Endodermal cell (in vitro differentiated cells): ENCODE results near the gene SLC46A3. TPM values are rescaled to one million over a fixed set of nuclear protein-coding genes. Genes with fewer than 3 reads are reported as not detected.

Source experiments
- DNase-seq: peaks from one replicate; pipeline ENCODE4 v3.0.0-alpha.2; 2017
- H3K27ac ChIP-seq: 2 replicates; pipeline ENCODE4 v1.5.1; 2013; ENCODE audit warnings: mild to moderate bottlenecking, low read depth, low read length, moderate library complexity
- H3K27me3 ChIP-seq: 2 replicates; pipeline ENCODE4 v1.6.1; 2013; ENCODE audit warnings: mild to moderate bottlenecking, low read length, moderate library complexity; ENCODE audit not compliant: insufficient read depth, control insufficient read depth, poor library complexity, severe bottlenecking
- H3K36me3 ChIP-seq: 2 replicates; pipeline ENCODE4 v1.7.0; 2013; ENCODE audit warnings: mild to moderate bottlenecking, low read length, moderate library complexity; ENCODE audit not compliant: control insufficient read depth, insufficient read depth
- H3K4me1 ChIP-seq: one replicate; pipeline ENCODE4 v1.7.0; 2013; ENCODE audit warnings: low read length; ENCODE audit not compliant: control insufficient read depth, insufficient read depth
- H3K4me3 ChIP-seq: 2 replicates; pipeline ENCODE4 v1.5.1; 2013; ENCODE audit warnings: mild to moderate bottlenecking, low read length, moderate library complexity
- H3K9ac ChIP-seq: 2 replicates; pipeline ENCODE4 v1.6.1; 2013; ENCODE audit warnings: mild to moderate bottlenecking, low read length, moderate library complexity; ENCODE audit not compliant: poor library complexity, severe bottlenecking; ENCODE audit errors: extremely low read depth
- H3K9me3 ChIP-seq: 2 replicates; pipeline ENCODE4 v1.6.1; 2013; ENCODE audit warnings: mild to moderate bottlenecking, low read length, moderate library complexity; ENCODE audit not compliant: control insufficient read depth
- H3K27ac Mint-ChIP-seq: 2 replicates; pipeline ENCODE4 v1.8.0; 2020; ENCODE audit warnings: mixed read lengths
- H3K27me3 Mint-ChIP-seq: 2 replicates; pipeline ENCODE4 v1.8.0; 2021; ENCODE audit warnings: mild to moderate bottlenecking, mixed read lengths; ENCODE audit not compliant: insufficient read depth
- H3K36me3 Mint-ChIP-seq: 2 replicates; pipeline ENCODE4 v1.8.0; 2020; ENCODE audit warnings: low read depth, mixed read lengths
- H3K4me1 Mint-ChIP-seq: 2 replicates; pipeline ENCODE4 v1.8.0; 2020; ENCODE audit warnings: mixed read lengths
- H3K4me3 Mint-ChIP-seq: 2 replicates; pipeline ENCODE4 v1.8.0; 2020; ENCODE audit warnings: mild to moderate bottlenecking, moderate library complexity, mixed read lengths
- H3K9me3 Mint-ChIP-seq: 2 replicates; pipeline ENCODE4 v1.8.0; 2020; ENCODE audit warnings: mild to moderate bottlenecking, mixed read lengths
- CTCF ChIP-seq: fragments of 200-600 bp; sonication (generic); conservative IDR thresholded peaks from 2 replicates; pipeline ENCODE4 v1.5.0; 2021; ENCODE audit warnings: antibody characterized with exemption, mild to moderate bottlenecking
- WGBS, 2 experiments: methylation state at CpG; one replicate each; pipeline versions ENCODE4 v1.1.5 to v1.1.7; 2013; ENCODE audit warnings: missing lambda C conversion rate in 2 of 2, mixed read lengths in 1 of 2; ENCODE audit not compliant: insufficient coverage in 1 of 2, insufficient read length in 1 of 2; 5-methylcytosine and 5-hydroxymethylcytosine counted together
- total RNA-seq, 2 donors: library from RNA; stranded (reverse); fragmentation: NEBNext Ultra II Directional in 1 of 2; extraction: Animal tissue kit (Norgen Biotek cat#: 25700) in 1 of 2; gene quantifications; 2 replicates in 1 of 2; 3 replicates in 1 of 2; pipeline ENCODE4 v1.2.1, GENCODE V29; 2021

Gene SLC46A3
- total RNA-seq, 2 donors from 2014 or later, result 1.8 to 2.9 TPM

- no peak overlapping the region for H3K27ac ChIP-seq
- peaks cover 31% of the 10 kb centered on the region for H3K27me3 Mint-ChIP-seq
- no peak overlapping the region for H3K9ac ChIP-seq
- peak overlapping the region; percentile 93 for H3K4me3 ChIP-seq
- H3K4me1 Mint-ChIP-seq, result peaks cover 34% of the 10 kb centered on the region
- H3K9me3 Mint-ChIP-seq, result no peaks in the 10 kb centered on the region
- H3K4me3 Mint-ChIP-seq, result peak overlapping the region; percentile 71
- no peak for TF ChIP-seq CTCF
- no peaks in the 10 kb centered on the region for H3K9me3 ChIP-seq
- DNase-seq, result no peak
- WGBS, 2 experiments, result 43 to 81% methylated on average over 7 to 15 of the region's 15 CpGs
- H3K36me3 Mint-ChIP-seq, result no peaks in the 10 kb centered on the region
- no peaks in the 10 kb centered on the region for H3K36me3 ChIP-seq
- H3K4me1 ChIP-seq, result peaks cover 6% of the 10 kb centered on the region
- H3K27ac Mint-ChIP-seq, result peak overlapping the region; percentile 69
- H3K27me3 ChIP-seq, result no peaks in the 10 kb centered on the region
Observed at GRCh38 chr13:28719227-28720055, 671 bp upstream of the SLC46A3 start.

DNA sequence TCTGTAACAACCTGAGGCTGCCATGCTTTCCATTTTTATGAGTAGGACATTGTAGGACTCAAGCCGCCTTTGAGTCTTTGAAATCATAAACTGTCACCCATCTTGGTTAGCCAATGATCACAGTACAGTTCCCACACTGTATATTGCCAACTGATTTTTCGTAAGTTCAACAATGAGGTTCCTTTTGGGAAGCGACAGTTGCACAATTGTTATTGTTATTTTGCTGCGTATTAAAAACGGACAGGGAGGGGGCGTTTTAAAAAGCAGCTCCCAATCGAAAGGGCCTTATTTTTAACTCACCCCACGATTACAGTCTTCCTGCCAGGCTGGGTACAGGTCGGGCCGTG, 601 bp downstream of the SLC46A3 start:
- H3K4me3 ChIP-seq, result peak overlapping the region; percentile 93
- H3K36me3 ChIP-seq, result no peaks in the 10 kb centered on the region
- no peak for TF ChIP-seq CTCF
- no peaks in the 10 kb centered on the region for H3K36me3 Mint-ChIP-seq
- peak overlapping the region; percentile 58 for H3K9ac ChIP-seq
- DNase-seq, result no peak
- H3K4me1 Mint-ChIP-seq, result peaks cover 34% of the 10 kb centered on the region
- WGBS, 2 experiments, result 24% methylated on average over 7 to 10 of the region's 10 CpGs
- H3K4me3 Mint-ChIP-seq, result peak overlapping the region; percentile 71
- H3K9me3 Mint-ChIP-seq, result no peaks in the 10 kb centered on the region
- no peaks in the 10 kb centered on the region for H3K9me3 ChIP-seq
- peaks cover 31% of the 10 kb centered on the region for H3K27me3 Mint-ChIP-seq
- H3K27me3 ChIP-seq, result no peaks in the 10 kb centered on the region
- H3K27ac Mint-ChIP-seq, result no peak overlapping the region
- no peak overlapping the region for H3K27ac ChIP-seq
- H3K4me1 ChIP-seq, result peaks cover 6% of the 10 kb centered on the region

GRCh38 chr13:28717170-28717569, 1.6 kb downstream of the SLC46A3 start:
- H3K27me3 ChIP-seq, result no peaks in the 10 kb centered on the region
- H3K4me3 ChIP-seq, result peak overlapping the region; percentile 93
- H3K27ac ChIP-seq, result no peak overlapping the region
- Mint-ChIP-seq H3K4me3 (peak overlapping the region; percentile 71), H3K9me3 (no peaks in the 10 kb centered on the region), H3K4me1 (peaks cover 34% of the 10 kb centered on the region), H3K36me3 (no peaks in the 10 kb centered on the region), H3K27ac (peak overlapping the region; percentile 82), H3K27me3 (peaks cover 24% of the 10 kb centered on the region)
- H3K9ac ChIP-seq, result peak overlapping the region; percentile 37
- no peak for DNase-seq
- peaks cover 6% of the 10 kb centered on the region for H3K4me1 ChIP-seq
- no peaks in the 10 kb centered on the region for H3K9me3 ChIP-seq
- TF ChIP-seq CTCF, result no peak
- 74 to 75% methylated on average over 1 to 3 of the region's 3 CpGs for WGBS, 2 experiments
- H3K36me3 ChIP-seq, result no peaks in the 10 kb centered on the region
